Left ventricle myocardium inferior (tissue), 1 donor: ENCODE measurements around the gene SLC39A1. TPM values are rescaled to one million over a fixed set of nuclear protein-coding genes. Genes with fewer than 3 reads are reported as not detected.
"Not testable (repeated sequence)": the region's sequence is repeated elsewhere in the genome, so short reads cannot be mapped to it uniquely, and the experiment has no call there.

Source experiments
- DNase-seq: peaks from one replicate; pipeline ENCODE4 v3.0.0-alpha.2; 2020
- H3K27ac ChIP-seq: fragments of 200-600 bp; replicated peaks from 2 replicates; pipeline ENCODE4 v1.8.0; 2021
- H3K27me3 ChIP-seq: fragments of 200-600 bp; 2 replicates; pipeline ENCODE4 v1.8.0; 2021; ENCODE audit warnings: low read depth
- H3K36me3 ChIP-seq: fragments of 200-600 bp; 2 replicates; pipeline ENCODE4 v1.8.0; 2021
- H3K4me1 ChIP-seq: fragments of 200-600 bp; 2 replicates; pipeline ENCODE4 v1.8.0; 2021
- H3K4me3 ChIP-seq: fragments of 200-600 bp; 2 replicates; pipeline ENCODE4 v1.8.0; 2021; ENCODE audit warnings: mild to moderate bottlenecking, moderate library complexity
- H3K9me3 ChIP-seq: fragments of 200-600 bp; replicated peaks from 2 replicates; pipeline ENCODE4 v1.8.0; 2021
- CTCF ChIP-seq: fragments of 200-600 bp; IDR thresholded peaks from 2 replicates; pipeline ENCODE4 v1.8.0; 2021; ENCODE audit warnings: antibody characterized with exemption, mild to moderate bottlenecking, borderline replicate concordance
- intact Hi-C: fragments of 100-400 bp; cut with micrococcal nuclease; formaldehyde crosslinking; loops from one replicate; pipeline ENCODE4 v1.11.0; 2022
- total RNA-seq: library from RNA; stranded (reverse); fragmentation: NEBNext Ultra II Directional; extraction: Animal tissue kit (Norgen Biotek cat#: 25700); gene quantifications from one replicate; pipeline ENCODE4 v1.2.1, GENCODE V29; 2021
- donor health status: DM: no; HTN: yes; CAD: no; lungs with severe emphysema.

SLC39A1 gene
- total RNA-seq, 1 donor from 2014 or later, result 39.8 TPM

GRCh38 chr1:153987621-153988020 is 24.3 kb upstream of the SLC39A1 start:
- Histone ChIP-seq H3K9me3 (no peaks in the 10 kb centered on the region), H3K27ac (no peak overlapping the region), H3K36me3 (peaks cover 18% of the 10 kb centered on the region), H3K4me1 (peaks cover 57% of the 10 kb centered on the region), H3K27me3 (no peaks in the 10 kb centered on the region), H3K4me3 (no peak overlapping the region)
- no peak for TF ChIP-seq CTCF
- no peak for DNase-seq
- intact Hi-C loops, result loop anchor here (10.0 kb wide), 2 partner anchors 193 to 313 kb away; partner anchors contain the start of genes ILF2 and NPR1

GRCh38 chr1:153985941-153986761 is 22.8 kb upstream of the SLC39A1 start, which contains the start of gene RAB13:
TSS of gene RAB13 (minus strand) at chr1:153986339. CDS start at chr1:153986236, 103 bp downstream.
- Histone ChIP-seq H3K9me3 (no peaks in the 10 kb centered on the region), H3K27ac (peak within 1 kb of the TSS; percentile 91), H3K4me3 (peak within 1 kb of the TSS; percentile 74), H3K27me3 (no peaks in the 10 kb centered on the region), H3K36me3 (peaks cover 12% of the 10 kb centered on the region), H3K4me1 (peaks cover 43% of the 10 kb centered on the region)
- intact Hi-C loops, result loop anchor here (10.0 kb wide), 2 partner anchors 191 to 311 kb away; partner anchors contain the start of genes ILF2 and NPR1
- peak; percentile 86 for DNase-seq
- no peak for TF ChIP-seq CTCF

DNA sequence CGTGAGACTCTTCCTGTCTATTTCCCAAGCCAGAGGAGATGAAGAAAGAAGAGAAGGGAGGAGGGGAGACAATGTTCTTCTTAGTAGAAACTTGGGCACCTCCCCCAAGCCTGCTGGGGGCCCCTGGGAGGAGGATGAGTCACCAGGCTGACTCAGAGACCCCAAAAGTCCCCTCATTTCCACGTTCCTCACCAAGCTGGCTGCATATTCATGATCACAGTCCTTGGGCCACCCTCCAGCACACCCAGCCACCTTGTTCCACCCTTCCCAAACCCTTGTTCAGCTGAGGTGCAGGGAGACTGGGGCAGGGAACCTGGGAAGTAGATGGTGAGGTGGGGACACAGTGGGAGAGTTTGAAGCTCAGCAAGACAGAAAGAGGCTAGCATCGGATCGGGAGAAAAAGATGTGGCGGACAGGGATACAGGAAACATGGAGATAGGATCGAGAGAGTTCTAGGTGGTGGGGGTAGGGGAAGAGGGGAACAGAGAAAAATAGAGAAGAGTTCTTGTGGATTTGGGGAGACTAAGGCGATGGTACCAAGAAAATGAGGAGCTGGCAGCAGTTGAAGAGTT is 22.1 kb upstream of the SLC39A1 start:
- Histone ChIP-seq H3K27ac (peak overlapping the region; percentile 91), H3K9me3 (no peaks in the 10 kb centered on the region), H3K4me1 (peaks cover 37% of the 10 kb centered on the region), H3K36me3 (peaks cover 12% of the 10 kb centered on the region), H3K27me3 (no peaks in the 10 kb centered on the region), H3K4me3 (peak overlapping the region; percentile 74)
- no peak for TF ChIP-seq CTCF
- DNase-seq, result no peak
- intact Hi-C loops, result loop anchor here (10.0 kb wide), 2 partner anchors 191 to 311 kb away; partner anchors contain the start of genes ILF2 and NPR1

DNA sequence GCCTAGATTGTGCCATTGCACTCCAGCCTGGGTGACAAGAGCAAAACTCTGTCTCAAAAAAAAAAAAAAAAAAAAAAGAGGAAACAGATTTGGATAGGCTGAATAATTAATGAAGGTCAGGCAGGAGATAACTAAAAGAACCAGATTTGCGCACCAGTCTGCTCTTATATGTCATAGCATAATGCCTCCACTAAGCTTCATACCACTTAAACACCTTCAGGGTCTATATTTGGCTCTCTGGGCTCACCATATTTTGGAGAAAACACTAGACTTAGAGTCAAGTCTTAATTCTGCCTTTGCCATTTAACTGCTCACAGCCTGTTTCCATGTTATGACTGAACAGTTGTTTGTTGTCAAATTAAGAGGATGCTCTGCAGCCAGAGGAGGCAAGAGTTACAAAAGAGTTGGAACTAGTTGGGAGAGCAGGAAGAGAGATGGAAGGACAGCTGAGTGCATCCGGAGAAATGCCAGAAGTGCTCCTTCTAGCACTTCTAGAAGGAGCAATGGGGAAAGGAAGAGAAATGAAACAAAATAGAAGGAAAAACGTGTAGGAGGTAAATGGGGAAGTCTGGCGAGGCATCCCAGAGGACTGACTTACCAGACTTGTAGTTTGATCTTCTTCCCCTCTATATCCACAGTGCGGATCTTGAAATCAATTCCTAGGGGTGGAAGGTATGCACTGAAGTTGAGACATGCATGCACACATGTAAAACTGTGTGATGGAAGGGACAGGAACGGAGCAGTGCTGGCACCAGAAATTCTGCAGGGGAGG is 21.0 kb upstream of the SLC39A1 start:
- Histone ChIP-seq H3K27ac (peak overlapping the region; percentile 91), H3K4me3 (peak overlapping the region; percentile 74), H3K4me1 (peaks cover 32% of the 10 kb centered on the region), H3K36me3 (peaks cover 12% of the 10 kb centered on the region), H3K27me3 (no peaks in the 10 kb centered on the region), H3K9me3 (no peaks in the 10 kb centered on the region)
- no peak for DNase-seq
- intact Hi-C loops, result loop anchor here (10.0 kb wide), 2 partner anchors 190 to 310 kb away; partner anchors contain the start of genes ILF2 and NPR1
- TF ChIP-seq CTCF, result no peak

- peaks cover 53% of the 10 kb centered on the region for H3K4me1 ChIP-seq
Measured at GRCh38 chr1:153981735-153982134, 18.4 kb upstream of the SLC39A1 start.

GRCh38 chr1:153979091-153979490 is 15.8 kb upstream of the SLC39A1 start:
- H3K27ac ChIP-seq, DNase-seq, H3K27me3 ChIP-seq, H3K9me3 ChIP-seq, H3K4me3 ChIP-seq, intact Hi-C loops: not testable (repeated sequence)
- H3K36me3 ChIP-seq, result peaks cover 36% of the 10 kb centered on the region
- peaks cover 41% of the 10 kb centered on the region for H3K4me1 ChIP-seq

More at GRCh38 chr1:153981735-153982134, 18.4 kb upstream of the SLC39A1 start:
- not testable (repeated sequence) for H3K9me3 ChIP-seq, H3K27me3 ChIP-seq, H3K4me3 ChIP-seq, DNase-seq
- intact Hi-C loops, result loop anchor here (10.0 kb wide), 2 partner anchors 187 to 307 kb away; partner anchors contain the start of genes ILF2 and NPR1
- peaks cover 12% of the 10 kb centered on the region for H3K36me3 ChIP-seq
- peak overlapping the region; percentile 25 for H3K27ac ChIP-seq
